Stimulated activated naive CD8-positive, alpha-beta T cell treated with anti-CD3 and anti-CD28 coated beads, Interleukin-15, Interleukin-2, amounts not matched to agents 100 ng/mL and 50 ng/mL, for 24 hours (primary cell): ENCODE data around the gene TMEM200B.
"Not testable (repeated sequence)": the region's sequence is repeated elsewhere in the genome, so short reads cannot be mapped to it uniquely, and the experiment has no call there.

Experiments
- H3K27ac Mint-ChIP-seq: one replicate; pipeline ENCODE4 v1.8.0; 2021; ENCODE audit warnings: mild to moderate bottlenecking, mixed read lengths
- H3K27me3 Mint-ChIP-seq: one replicate; pipeline ENCODE4 v1.8.0; 2021; ENCODE audit warnings: mixed read lengths
- H3K36me3 Mint-ChIP-seq: one replicate; pipeline ENCODE4 v1.8.0; 2021; ENCODE audit warnings: low read depth, mixed read lengths
- H3K4me1 Mint-ChIP-seq: one replicate; pipeline ENCODE4 v1.8.0; 2021; ENCODE audit warnings: low read depth, mixed read lengths
- H3K4me3 Mint-ChIP-seq: one replicate; pipeline ENCODE4 v1.8.0; 2021; ENCODE audit warnings: mild to moderate bottlenecking, mixed read lengths
- H3K9me3 Mint-ChIP-seq: one replicate; pipeline ENCODE4 v1.8.0; 2021; ENCODE audit warnings: mixed read lengths

The TMEM200B gene

GRCh38 chr1:29123053-29123886 lies 433 bp downstream of the TMEM200B start:
- Mint-ChIP-seq H3K4me3 (peak overlapping the region; percentile 76), H3K4me1 (peaks cover 9% of the 10 kb centered on the region), H3K27ac (no peak overlapping the region), H3K9me3 (no peaks in the 10 kb centered on the region), H3K27me3 (peaks cover 17% of the 10 kb centered on the region), H3K36me3 (peaks cover 10% of the 10 kb centered on the region)

- H3K9me3 Mint-ChIP-seq: no peaks in the 10 kb centered on the region
- H3K27me3 Mint-ChIP-seq: peaks cover 13% of the 10 kb centered on the region
- H3K4me3 Mint-ChIP-seq: peak overlapping the region; percentile 76
- peaks cover 9% of the 10 kb centered on the region for H3K4me1 Mint-ChIP-seq
- H3K27ac Mint-ChIP-seq: no peak overlapping the region
- H3K36me3 Mint-ChIP-seq: peaks cover 13% of the 10 kb centered on the region
These were observed 1.0 kb downstream of the TMEM200B start for GRCh38 chr1:29122682-29123052.

GRCh38 chr1:29121936-29122681 lies 1.6 kb downstream of the TMEM200B start:
- no peak overlapping the region for H3K27ac Mint-ChIP-seq
- H3K36me3 Mint-ChIP-seq: peaks cover 19% of the 10 kb centered on the region

GRCh38 chr1:29121516-29121935 lies 2.2 kb downstream of the TMEM200B start:
- Mint-ChIP-seq H3K27ac (no peak overlapping the region), H3K9me3 (no peaks in the 10 kb centered on the region), H3K27me3 (peaks cover 13% of the 10 kb centered on the region), H3K4me3 (peak overlapping the region; percentile 32), H3K4me1 (peaks cover 9% of the 10 kb centered on the region), H3K36me3 (peaks cover 24% of the 10 kb centered on the region)

More at GRCh38 chr1:29121936-29122681, 1.6 kb downstream of the TMEM200B start:
- Mint-ChIP-seq H3K4me1 (peaks cover 9% of the 10 kb centered on the region), H3K27me3 (peaks cover 13% of the 10 kb centered on the region), H3K9me3 (no peaks in the 10 kb centered on the region), H3K4me3 (peak overlapping the region; percentile 76)

- Mint-ChIP-seq H3K9me3 (no peaks in the 10 kb centered on the region), H3K27ac (no peak overlapping the region), H3K27me3 (peaks cover 11% of the 10 kb centered on the region), H3K36me3 (peaks cover 29% of the 10 kb centered on the region), H3K4me3 (no peak overlapping the region), H3K4me1 (peaks cover 9% of the 10 kb centered on the region)
These were observed 2.7 kb downstream of the TMEM200B start for GRCh38 chr1:29120947-29121485.

- Mint-ChIP-seq H3K4me1 (peaks cover 3% of the 10 kb centered on the region), H3K36me3 (peaks cover 34% of the 10 kb centered on the region), H3K9me3 (no peaks in the 10 kb centered on the region), H3K4me3 (no peak overlapping the region), H3K27me3 (peaks cover 5% of the 10 kb centered on the region), H3K27ac (no peak overlapping the region)
These were observed 3.3 kb downstream of the TMEM200B start for GRCh38 chr1:29120367-29120766.

- H3K27me3 Mint-ChIP-seq: peaks cover 3% of the 10 kb centered on the region
- peaks cover 3% of the 10 kb centered on the region for H3K4me1 Mint-ChIP-seq
- H3K27ac Mint-ChIP-seq: no peak overlapping the region
- peaks cover 39% of the 10 kb centered on the region for H3K36me3 Mint-ChIP-seq
- no peaks in the 10 kb centered on the region for H3K9me3 Mint-ChIP-seq
- no peak overlapping the region for H3K4me3 Mint-ChIP-seq
These were observed 4.4 kb downstream of the TMEM200B start for GRCh38 chr1:29119121-29119929.

- Mint-ChIP-seq H3K27me3 (peaks cover 3% of the 10 kb centered on the region), H3K4me3 (no peak overlapping the region), H3K9me3 (no peaks in the 10 kb centered on the region), H3K36me3 (peaks cover 54% of the 10 kb centered on the region), H3K27ac (peak overlapping the region; percentile 9), H3K4me1 (peaks cover 10% of the 10 kb centered on the region)
These were observed 6.3 kb downstream of the TMEM200B start for GRCh38 chr1:29117381-29117780.

GRCh38 chr1:29114654-29115053 lies 9.0 kb downstream of the TMEM200B start:
- Mint-ChIP-seq H3K9me3 (no peaks in the 10 kb centered on the region), H3K4me1 (peaks cover 10% of the 10 kb centered on the region), H3K36me3 (peaks cover 68% of the 10 kb centered on the region), H3K4me3 (no peak overlapping the region), H3K27ac (no peak overlapping the region), H3K27me3 (no peaks in the 10 kb centered on the region)

- Mint-ChIP-seq H3K27ac (peak overlapping the region; percentile 76), H3K4me3 (no peak overlapping the region), H3K4me1 (peaks cover 10% of the 10 kb centered on the region), H3K9me3 (no peaks in the 10 kb centered on the region), H3K27me3 (no peaks in the 10 kb centered on the region), H3K36me3 (peaks cover 67% of the 10 kb centered on the region)
These were observed 10.1 kb downstream of the TMEM200B start for GRCh38 chr1:29113413-29114117.

GRCh38 chr1:29112705-29113412 lies 10.8 kb downstream of the TMEM200B start:
- peaks cover 66% of the 10 kb centered on the region for H3K36me3 Mint-ChIP-seq
- no peak overlapping the region for H3K27ac Mint-ChIP-seq
- H3K4me1 Mint-ChIP-seq: peaks cover 10% of the 10 kb centered on the region
- H3K4me3 Mint-ChIP-seq: no peak overlapping the region
- H3K27me3 Mint-ChIP-seq: no peaks in the 10 kb centered on the region
- H3K9me3 Mint-ChIP-seq: no peaks in the 10 kb centered on the region

GRCh38 chr1:29108041-29108440 lies 15.7 kb downstream of the TMEM200B start:
- H3K36me3 Mint-ChIP-seq: peaks cover 36% of the 10 kb centered on the region
- not testable (repeated sequence) for H3K27me3 Mint-ChIP-seq

GRCh38 chr1:29105822-29106221 lies 17.9 kb downstream of the TMEM200B start:
- Mint-ChIP-seq H3K4me1 (no peaks in the 10 kb centered on the region), H3K36me3 (peaks cover 33% of the 10 kb centered on the region), H3K4me3 (no peak overlapping the region), H3K27ac (no peak overlapping the region), H3K9me3 (no peaks in the 10 kb centered on the region), H3K27me3 (no peaks in the 10 kb centered on the region)

More at GRCh38 chr1:29108041-29108440, 15.7 kb downstream of the TMEM200B start:
- not testable (repeated sequence) for H3K27ac Mint-ChIP-seq, H3K9me3 Mint-ChIP-seq, H3K4me3 Mint-ChIP-seq, H3K4me1 Mint-ChIP-seq
